K562 (cell line): ENCODE data around the gene MKNK2. TPM values are rescaled to one million over a fixed set of nuclear protein-coding genes. Genes with fewer than 3 reads are reported as not detected.

Experiments
- ADNP ChIP-seq: fragments of 200-800 bp; sonication (Bioruptor generic); IDR thresholded peaks from 2 replicates; pipeline ENCODE4 v1.6.1; 2016; ENCODE audit warnings: missing genetic modification characterization, missing compliant biosample characterization
- ATF7 ChIP-seq: fragments of 450-650 bp; IDR thresholded peaks from 2 replicates; pipeline ENCODE4 v1.7.1; 2014; ENCODE audit warnings: mild to moderate bottlenecking, moderate library complexity
- ID3 ChIP-seq, 2 experiments: fragments of 250-450 bp in 1 of 2; fragments of 450-650 bp in 1 of 2; sonication (Bioruptor Pico) in 1 of 2; IDR thresholded peaks; 2 replicates each; pipeline versions ENCODE4 v1.6.1 to v1.8.0; 2016 to 2021; ENCODE audit warnings: mild to moderate bottlenecking in 2 of 2, moderate library complexity in 2 of 2, missing compliant biosample characterization in 1 of 2, missing genetic modification characterization in 1 of 2
- ILF3 ChIP-seq: fragments of 450-650 bp; IDR thresholded peaks from 2 replicates; pipeline ENCODE4 v1.6.1; 2018; ENCODE audit warnings: antibody characterized with exemption, mild to moderate bottlenecking, moderate library complexity, borderline replicate concordance
- KLF13 ChIP-seq: fragments of 450-650 bp; IDR thresholded peaks from 2 replicates; pipeline ENCODE4 v1.6.1; 2016; ENCODE audit warnings: missing genetic modification characterization, low read depth, mild to moderate bottlenecking, missing compliant biosample characterization, moderate library complexity, borderline replicate concordance
- MCM7 ChIP-seq, 2 experiments: fragments of 450-650 bp; IDR thresholded peaks; 2 replicates each; pipeline ENCODE4 v1.6.1; 2016 to 2018
- POLR2AphosphoS2 ChIP-seq: IDR thresholded peaks from 2 replicates; pipeline ENCODE4 v1.6.1; 2012; ENCODE audit warnings: low read length, improper control_type of control experiment
- POLR2H ChIP-seq: IDR thresholded peaks from 2 replicates; pipeline ENCODE4 v1.6.1; 2016; ENCODE audit warnings: missing genetic modification characterization, low read depth, mild to moderate bottlenecking, control low read depth, missing compliant biosample characterization, moderate library complexity
- POU5F1 ChIP-seq: fragments of 150-350 bp; IDR thresholded peaks from 2 replicates; pipeline ENCODE4 v1.6.1; 2014; ENCODE audit warnings: borderline replicate concordance, low read length, low read depth, mild to moderate bottlenecking; ENCODE audit not compliant: partially characterized antibody
- PREB ChIP-seq: sonication (generic); formaldehyde crosslinking; IDR thresholded peaks from 2 replicates; pipeline ENCODE4 v1.8.1; 2023; ENCODE audit warnings: mild to moderate bottlenecking, missing genetic modification reagents
- PRMT5 ChIP-seq: sonication (generic); formaldehyde crosslinking; IDR thresholded peaks from 2 replicates; pipeline ENCODE4 v1.5.0; 2020; ENCODE audit warnings: missing genetic modification reagents
- RBM39 ChIP-seq: fragments of 200-400 bp; formaldehyde crosslinking; optimal IDR thresholded peaks from 2 replicates; pipeline ENCODE3; 2018; ENCODE audit warnings: low read depth, low read length
- RNF2 ChIP-seq: sonication (generic); IDR thresholded peaks from 2 replicates; pipeline ENCODE4 v1.6.1; 2016
- SMAD4 ChIP-seq: fragments of 250-450 bp; sonication (Bioruptor Pico); conservative IDR thresholded peaks from 2 replicates; pipeline ENCODE4 v1.8.0; 2021; ENCODE audit warnings: inconsistent platforms, mild to moderate bottlenecking, moderate library complexity
- ZFP30 ChIP-seq: fragments of 250-450 bp; sonication (Bioruptor Pico); IDR thresholded peaks from 2 replicates; pipeline ENCODE4 v1.8.0; 2022; ENCODE audit warnings: moderate library complexity, mild to moderate bottlenecking, inconsistent platforms, borderline replicate concordance
- ZNF174 ChIP-seq: fragments of 250-450 bp; sonication (Bioruptor Pico); IDR thresholded peaks from 2 replicates; pipeline ENCODE4 v1.4.0; 2020; ENCODE audit warnings: mild to moderate bottlenecking
- ZNF282 ChIP-seq: sonication (generic); formaldehyde crosslinking; IDR thresholded peaks from 2 replicates; pipeline ENCODE4 v1.8.1; 2023; ENCODE audit warnings: missing genetic modification reagents
- polyA plus RNA-seq, 8 experiments: library from polyadenylated mRNA; depleted of rRNA in 4 of 8; stranded (reverse) in 5 of 8; unstranded in 3 of 8; fragments of >200 nt; fragmentation: Nextera tagmentation in 2 of 8; fragmentation: Illumina TruSeq in 1 of 8; extraction: Ambion mirVana in 2 of 8; extraction: Trizol in 1 of 8; gene quantifications; 2 replicates each; pipeline versions ENCODE4 v1.2.1 to v1.2.3, GENCODE V29; 2011 to 2014; ENCODE audit warnings: inconsistent platforms in 1 of 8, missing spikeins in 1 of 8
- total RNA-seq, 7 experiments: library from RNA; depleted of rRNA in 6 of 7; stranded (reverse); fragments of >200 nt in 6 of 7; fragmentation: Illumina TruSeq in 2 of 7; extraction: Trizol in 2 of 7; gene quantifications; 2 replicates each; pipeline versions ENCODE4 v1.2.1 to v1.2.3, GENCODE V29; 2011 to 2021; ENCODE audit warnings: low replicate concordance in 1 of 7
- TF ChIP-seq, protein P1 (sequence below): sonication (generic); formaldehyde crosslinking; IDR thresholded peaks from 2 replicates; pipeline ENCODE4 v1.8.0; 2022; ENCODE audit warnings: missing genetic modification reagents, mild to moderate bottlenecking, moderate library complexity, borderline replicate concordance
- TF ChIP-seq, protein P2 (sequence below), 2 experiments: fragments of 450-650 bp in 1 of 2; sonication (generic) in 1 of 2; formaldehyde crosslinking in 1 of 2; IDR thresholded peaks in 1 of 2; conservative IDR thresholded peaks in 1 of 2; 2 replicates each; pipeline versions ENCODE4 v1.6.1 to v1.8.1; 2016 to 2023; ENCODE audit warnings: mild to moderate bottlenecking in 2 of 2, moderate library complexity in 2 of 2, inconsistent platforms in 1 of 2, missing genetic modification reagents in 1 of 2
- TF ChIP-seq, protein P3 (sequence below), 2 experiments: fragments of 150-350 bp in 1 of 2; IDR thresholded peaks; 2 replicates each; pipeline ENCODE4 v1.6.1; 2012 to 2016; ENCODE audit warnings: low read depth in 2 of 2, low read length in 2 of 2, mild to moderate bottlenecking in 1 of 2, moderate library complexity in 1 of 2

MKNK2 gene
- total and polyA plus RNA-seq, 9 of the 15 experiments (the other 6 are each of a cell fraction or from before 2014, with no cell fraction given): 5.1 to 191 (median 51.9) TPM

- TF ChIP-seq, protein P1, sequence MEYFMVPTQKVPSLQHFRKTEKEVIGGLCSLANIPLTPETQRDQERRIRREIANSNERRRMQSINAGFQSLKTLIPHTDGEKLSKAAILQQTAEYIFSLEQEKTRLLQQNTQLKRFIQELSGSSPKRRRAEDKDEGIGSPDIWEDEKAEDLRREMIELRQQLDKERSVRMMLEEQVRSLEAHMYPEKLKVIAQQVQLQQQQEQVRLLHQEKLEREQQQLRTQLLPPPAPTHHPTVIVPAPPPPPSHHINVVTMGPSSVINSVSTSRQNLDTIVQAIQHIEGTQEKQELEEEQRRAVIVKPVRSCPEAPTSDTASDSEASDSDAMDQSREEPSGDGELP (CRISPR knock-in tag): peak; percentile 20; the same call in 1 of the 2 replicates
- TF ChIP-seq KLF13 (no peak), POLR2AphosphoS2 (no peak), ZNF174 (CRISPR knock-in tag) (no peak), ADNP (tag) (no peak), POU5F1 (no peak), ILF3 (no peak; the same call in 1 of the 2 replicates), ZFP30 (CRISPR knock-in tag) (no peak), POLR2H (tag) (no peak; the same call in 1 of the 2 replicates), ATF7 (no peak), MCM7 (IDR thresholded peaks at IDR 0.05) (no peak), ZNF282 (CRISPR knock-in tag) (no peak), ID3 (CRISPR knock-in tag; IDR thresholded peaks at IDR 0.05) (no peak), ID3 (tag; IDR thresholded peaks at IDR 0.05) (no peak), RBM39 (no peak), RNF2 (peak; percentile 70; the same call in 1 of the 2 replicates), PRMT5 (CRISPR knock-in tag) (no peak), SMAD4 (peak; percentile 66; the same call in 1 of the 2 replicates), PREB (CRISPR knock-in tag) (peak; percentile 66; the same call in 1 of the 2 replicates)
- TF ChIP-seq, protein P2, sequence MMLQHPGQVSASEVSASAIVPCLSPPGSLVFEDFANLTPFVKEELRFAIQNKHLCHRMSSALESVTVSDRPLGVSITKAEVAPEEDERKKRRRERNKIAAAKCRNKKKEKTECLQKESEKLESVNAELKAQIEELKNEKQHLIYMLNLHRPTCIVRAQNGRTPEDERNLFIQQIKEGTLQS (IDR thresholded peaks at IDR 0.05): no peak
- TF ChIP-seq, protein P2 (CRISPR knock-in tag; conservative IDR thresholded peaks at IDR 0.05): 0 out of 2 replicates have a peak, but pooled peaks have one; percentile 4
- TF ChIP-seq, protein P3, sequence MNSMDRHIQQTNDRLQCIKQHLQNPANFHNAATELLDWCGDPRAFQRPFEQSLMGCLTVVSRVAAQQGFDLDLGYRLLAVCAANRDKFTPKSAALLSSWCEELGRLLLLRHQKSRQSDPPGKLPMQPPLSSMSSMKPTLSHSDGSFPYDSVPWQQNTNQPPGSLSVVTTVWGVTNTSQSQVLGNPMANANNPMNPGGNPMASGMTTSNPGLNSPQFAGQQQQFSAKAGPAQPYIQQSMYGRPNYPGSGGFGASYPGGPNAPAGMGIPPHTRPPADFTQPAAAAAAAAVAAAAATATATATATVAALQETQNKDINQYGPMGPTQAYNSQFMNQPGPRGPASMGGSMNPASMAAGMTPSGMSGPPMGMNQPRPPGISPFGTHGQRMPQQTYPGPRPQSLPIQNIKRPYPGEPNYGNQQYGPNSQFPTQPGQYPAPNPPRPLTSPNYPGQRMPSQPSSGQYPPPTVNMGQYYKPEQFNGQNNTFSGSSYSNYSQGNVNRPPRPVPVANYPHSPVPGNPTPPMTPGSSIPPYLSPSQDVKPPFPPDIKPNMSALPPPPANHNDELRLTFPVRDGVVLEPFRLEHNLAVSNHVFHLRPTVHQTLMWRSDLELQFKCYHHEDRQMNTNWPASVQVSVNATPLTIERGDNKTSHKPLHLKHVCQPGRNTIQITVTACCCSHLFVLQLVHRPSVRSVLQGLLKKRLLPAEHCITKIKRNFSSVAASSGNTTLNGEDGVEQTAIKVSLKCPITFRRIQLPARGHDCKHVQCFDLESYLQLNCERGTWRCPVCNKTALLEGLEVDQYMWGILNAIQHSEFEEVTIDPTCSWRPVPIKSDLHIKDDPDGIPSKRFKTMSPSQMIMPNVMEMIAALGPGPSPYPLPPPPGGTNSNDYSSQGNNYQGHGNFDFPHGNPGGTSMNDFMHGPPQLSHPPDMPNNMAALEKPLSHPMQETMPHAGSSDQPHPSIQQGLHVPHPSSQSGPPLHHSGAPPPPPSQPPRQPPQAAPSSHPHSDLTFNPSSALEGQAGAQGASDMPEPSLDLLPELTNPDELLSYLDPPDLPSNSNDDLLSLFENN (IDR thresholded peaks at IDR 0.05; ENCODE audit: low read depth in 2 of 2, low read length in 2 of 2): peak in 1 of 2 experiments; percentile 40; a peak in 1 of 4 replicates
These were observed 9.9 kb upstream of the MKNK2 start (continued) for GRCh38 chr19:2060884-2061494.
